Osteoblast (primary cell): ENCODE results near the gene ALKBH1. TPM values are rescaled to one million over a fixed set of nuclear protein-coding genes. Genes with fewer than 3 reads are reported as not detected.

Experiments used
- DNase-seq: peaks from one replicate; pipeline ENCODE4 v3.0.0; 2011; ENCODE audit warnings: low spot score, mixed read lengths; ENCODE audit not compliant: insufficient read length; ENCODE audit errors: missing footprints
- H2AFZ ChIP-seq: 2 replicates; pipeline ENCODE4 v1.6.0; 2011; ENCODE audit warnings: mild to moderate bottlenecking, low read length
- H3K27ac ChIP-seq: 2 replicates; pipeline ENCODE4 v1.5.1; 2011; ENCODE audit warnings: mild to moderate bottlenecking, low read depth, low read length, moderate library complexity
- H3K27me3 ChIP-seq: 2 replicates; pipeline ENCODE4 v1.6.0; 2012; ENCODE audit warnings: mild to moderate bottlenecking, control low read depth, inconsistent platforms, low read length, moderate library complexity; ENCODE audit not compliant: insufficient read depth
- H3K36me3 ChIP-seq: 2 replicates; pipeline ENCODE4 v1.5.1; 2011; ENCODE audit warnings: mild to moderate bottlenecking, low read length, control low read depth, moderate library complexity; ENCODE audit not compliant: insufficient read depth
- H3K4me1 ChIP-seq: 2 replicates; pipeline ENCODE4 v1.5.1; 2011; ENCODE audit warnings: mild to moderate bottlenecking, low read length, control low read depth, moderate library complexity; ENCODE audit not compliant: insufficient read depth
- H3K4me2 ChIP-seq: 2 replicates; pipeline ENCODE4 v1.6.0; 2011; ENCODE audit warnings: mild to moderate bottlenecking, low read length; ENCODE audit not compliant: insufficient read depth
- H3K4me3 ChIP-seq: fragments of 200-600 bp; sonication (generic); 3 replicates; pipeline ENCODE4 v1.5.1; 2012; ENCODE audit warnings: mild to moderate bottlenecking, low read length, inconsistent platforms; ENCODE audit not compliant: insufficient read depth
- H3K79me2 ChIP-seq: 2 replicates; pipeline ENCODE4 v1.6.0; 2012; ENCODE audit warnings: mild to moderate bottlenecking, low read length, control low read depth, inconsistent platforms; ENCODE audit not compliant: insufficient read depth
- H3K9me3 ChIP-seq: 2 replicates; pipeline ENCODE4 v1.5.1; 2011; ENCODE audit warnings: low read depth, low read length, control low read depth
- H4K20me1 ChIP-seq: 2 replicates; pipeline ENCODE4 v1.6.0; 2012; ENCODE audit warnings: mild to moderate bottlenecking, low read length, control low read depth; ENCODE audit not compliant: insufficient read depth
- total RNA-seq: library from RNA; depleted of rRNA; stranded (reverse); fragments of >200 nt; gene quantifications from 2 replicates; pipeline ENCODE4 v1.2.3, GENCODE V29; 2012
- TF ChIP-seq, protein P1 (sequence below): IDR thresholded peaks from 2 replicates; pipeline ENCODE4 v1.5.1; 2011; ENCODE audit warnings: mild to moderate bottlenecking, low read depth, low read length, moderate library complexity; ENCODE audit errors: extremely low read depth

ALKBH1 gene
- total RNA-seq, 1 donor, result 7.6 TPM

GRCh38 chr14:77722301-77722700 is 14.5 kb upstream of the ALKBH1 start:
- Histone ChIP-seq H3K27ac (no peak overlapping the region), H3K9me3 (no peaks in the 10 kb centered on the region), H3K4me3 (no peak overlapping the region), H3K79me2 (peaks cover 13% of the 10 kb centered on the region), H2AFZ (no peak overlapping the region), H4K20me1 (no peaks in the 10 kb centered on the region), H3K27me3 (no peaks in the 10 kb centered on the region), H3K4me1 (no peaks in the 10 kb centered on the region), H3K4me2 (no peak overlapping the region), H3K36me3 (peaks cover 85% of the 10 kb centered on the region)
- no peak for DNase-seq
- TF ChIP-seq, protein P1, sequence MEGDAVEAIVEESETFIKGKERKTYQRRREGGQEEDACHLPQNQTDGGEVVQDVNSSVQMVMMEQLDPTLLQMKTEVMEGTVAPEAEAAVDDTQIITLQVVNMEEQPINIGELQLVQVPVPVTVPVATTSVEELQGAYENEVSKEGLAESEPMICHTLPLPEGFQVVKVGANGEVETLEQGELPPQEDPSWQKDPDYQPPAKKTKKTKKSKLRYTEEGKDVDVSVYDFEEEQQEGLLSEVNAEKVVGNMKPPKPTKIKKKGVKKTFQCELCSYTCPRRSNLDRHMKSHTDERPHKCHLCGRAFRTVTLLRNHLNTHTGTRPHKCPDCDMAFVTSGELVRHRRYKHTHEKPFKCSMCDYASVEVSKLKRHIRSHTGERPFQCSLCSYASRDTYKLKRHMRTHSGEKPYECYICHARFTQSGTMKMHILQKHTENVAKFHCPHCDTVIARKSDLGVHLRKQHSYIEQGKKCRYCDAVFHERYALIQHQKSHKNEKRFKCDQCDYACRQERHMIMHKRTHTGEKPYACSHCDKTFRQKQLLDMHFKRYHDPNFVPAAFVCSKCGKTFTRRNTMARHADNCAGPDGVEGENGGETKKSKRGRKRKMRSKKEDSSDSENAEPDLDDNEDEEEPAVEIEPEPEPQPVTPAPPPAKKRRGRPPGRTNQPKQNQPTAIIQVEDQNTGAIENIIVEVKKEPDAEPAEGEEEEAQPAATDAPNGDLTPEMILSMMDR, result no peak

- H3K4me3 ChIP-seq, result no peak overlapping the region
- TF ChIP-seq, protein P1, result no peak
- no peaks in the 10 kb centered on the region for H4K20me1 ChIP-seq
- no peak for DNase-seq
- no peaks in the 10 kb centered on the region for H3K27me3 ChIP-seq
- H3K27ac ChIP-seq, result no peak overlapping the region
- H3K9me3 ChIP-seq, result no peaks in the 10 kb centered on the region
- no peak overlapping the region for H3K4me2 ChIP-seq
- H3K4me1 ChIP-seq, result no peaks in the 10 kb centered on the region
- peaks cover 84% of the 10 kb centered on the region for H3K36me3 ChIP-seq
- no peak overlapping the region for H2AFZ ChIP-seq
- peaks cover 10% of the 10 kb centered on the region for H3K79me2 ChIP-seq
Observed at GRCh38 chr14:77721437-77721836, 13.6 kb upstream of the ALKBH1 start.

DNA sequence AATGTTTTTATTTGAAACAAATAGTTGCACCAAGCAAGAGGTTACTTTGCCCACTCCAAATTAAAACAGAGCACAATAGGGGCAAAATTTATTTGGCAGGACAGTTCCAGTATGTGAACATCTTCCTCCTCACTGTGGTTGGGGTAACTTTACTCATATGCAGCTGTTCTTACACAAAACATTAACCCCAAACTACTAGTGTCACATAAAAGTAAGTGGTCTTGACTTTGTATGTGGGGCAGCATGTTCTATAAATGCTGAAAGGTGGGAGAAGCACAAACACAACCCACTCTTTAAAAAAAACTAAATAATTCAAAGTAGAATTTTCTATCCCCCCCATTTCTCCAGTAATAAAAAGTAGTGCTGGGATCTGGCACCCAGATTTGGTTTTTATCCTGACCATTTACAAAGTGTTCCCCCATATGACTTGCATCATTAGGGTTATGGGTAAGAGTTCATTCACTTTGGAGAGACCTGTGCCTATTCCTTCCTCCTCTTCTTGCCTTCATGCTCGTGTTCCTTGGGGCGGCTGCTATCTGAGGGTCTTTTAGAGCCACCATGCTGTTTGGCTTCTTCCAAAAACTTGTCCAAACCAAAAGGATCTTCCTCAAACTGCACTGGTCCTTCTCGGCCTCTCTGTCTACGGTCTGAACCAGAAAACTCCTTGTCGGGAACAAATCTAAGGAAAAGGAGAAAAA is 9.9 kb upstream of the ALKBH1 start:
- H3K4me3 ChIP-seq, result no peak overlapping the region
- H4K20me1 ChIP-seq, result peaks cover 7% of the 10 kb centered on the region
- no peak overlapping the region for H3K4me2 ChIP-seq
- no peaks in the 10 kb centered on the region for H3K4me1 ChIP-seq
- peaks cover 69% of the 10 kb centered on the region for H3K36me3 ChIP-seq
- no peaks in the 10 kb centered on the region for H3K27me3 ChIP-seq
- DNase-seq, result no peak
- H3K9me3 ChIP-seq, result no peaks in the 10 kb centered on the region
- H3K27ac ChIP-seq, result no peak overlapping the region
- no peak overlapping the region for H2AFZ ChIP-seq
- TF ChIP-seq, protein P1, result no peak
- H3K79me2 ChIP-seq, result peaks cover 21% of the 10 kb centered on the region

- no peak for DNase-seq
- Histone ChIP-seq H3K4me1 (no peaks in the 10 kb centered on the region), H3K36me3 (peaks cover 66% of the 10 kb centered on the region), H4K20me1 (peaks cover 15% of the 10 kb centered on the region), H3K27me3 (no peaks in the 10 kb centered on the region), H3K27ac (no peak overlapping the region), H3K9me3 (no peaks in the 10 kb centered on the region), H2AFZ (no peak overlapping the region), H3K79me2 (peaks cover 39% of the 10 kb centered on the region), H3K4me3 (no peak overlapping the region), H3K4me2 (no peak overlapping the region)
- TF ChIP-seq, protein P1, result no peak
Observed at GRCh38 chr14:77714926-77715325, 7.1 kb upstream of the ALKBH1 start.
